GM21390 (cell line): ENCODE data around the gene POLE3.
"Not testable (repeated sequence)": the region's sequence is repeated elsewhere in the genome, so short reads cannot be mapped to it uniquely, and the experiment has no call there.

Experiments used
- ATAC-seq: cut with Tn5 transposase; IDR thresholded peaks from one replicate; pipeline ENCODE4 v1.9.1; 2021; ENCODE audit not compliant: unreplicated experiment

POLE3 gene

GRCh38 chr9:113410207-113410864 lies at the start of gene POLE3, which contains the start of gene C9orf43:
Gene POLE3 (minus strand): TSS chr9:113410675. CDS start chr9:113410293, 382 bp downstream.
Gene C9orf43 (plus strand): TSS chr9:113410747. CDS start chr9:113413494, 2,747 bp downstream.
- peak; percentile 91 for ATAC-seq

GRCh38 chr9:113456235-113456634 lies 45.8 kb upstream of the POLE3 start:
- no peak for ATAC-seq

GRCh38 chr9:113454914-113455761 lies 44.7 kb upstream of the POLE3 start:
- ATAC-seq: no peak

GRCh38 chr9:113452113-113452605 lies 41.7 kb upstream of the POLE3 start:
- no peak for ATAC-seq

GRCh38 chr9:113449376-113449775 lies 38.9 kb upstream of the POLE3 start:
- no peak for ATAC-seq

- no peak for ATAC-seq
Measured at GRCh38 chr9:113446323-113446740, 35.9 kb upstream of the POLE3 start.

- ATAC-seq: no peak
Measured at GRCh38 chr9:113444736-113445135, 34.3 kb upstream of the POLE3 start.

- not testable (repeated sequence) for ATAC-seq
Measured at GRCh38 chr9:113437716-113438115, 27.2 kb upstream of the POLE3 start.

- ATAC-seq: no peak
Measured at GRCh38 chr9:113436728-113437515, 26.4 kb upstream of the POLE3 start.

GRCh38 chr9:113431191-113431590 lies 20.7 kb upstream of the POLE3 start:
- ATAC-seq: no peak

GRCh38 chr9:113428062-113428615 lies 17.7 kb upstream of the POLE3 start:
- no peak for ATAC-seq

- ATAC-seq: no peak
Measured at GRCh38 chr9:113427629-113428028, 17.2 kb upstream of the POLE3 start.

GRCh38 chr9:113426701-113427100 lies 16.2 kb upstream of the POLE3 start:
- no peak for ATAC-seq

- no peak for ATAC-seq
Measured at GRCh38 chr9:113425072-113425471, 14.6 kb upstream of the POLE3 start.

- ATAC-seq: no peak
Measured at GRCh38 chr9:113421726-113422125, 11.3 kb upstream of the POLE3 start.

GRCh38 chr9:113417370-113417769 lies 6.9 kb upstream of the POLE3 start:
- no peak for ATAC-seq

- ATAC-seq: peak; percentile 97
Measured at GRCh38 chr9:113416149-113416721, 5.8 kb upstream of the POLE3 start.

- ATAC-seq: no peak
Measured at GRCh38 chr9:113409883-113410206, 630 bp downstream of the POLE3 start.

- ATAC-seq: no peak
Measured at GRCh38 chr9:113409481-113409880, 994 bp downstream of the POLE3 start.

GRCh38 chr9:113406873-113407511 lies 3.5 kb downstream of the POLE3 start:
- not testable (repeated sequence) for ATAC-seq
